NCI-H1092 treated with DMSO at 0.1 percent for 48 hours (cell line): ENCODE results near the gene ITPKB.
"Not testable (repeated sequence)": the region's sequence is repeated elsewhere in the genome, so short reads cannot be mapped to it uniquely, and the experiment has no call there.

ENCODE experiments used
- DNase-seq: peaks from one replicate; lab custom pipeline; 2025; lab: John Stamatoyannopoulos, UW

ITPKB gene

DNA sequence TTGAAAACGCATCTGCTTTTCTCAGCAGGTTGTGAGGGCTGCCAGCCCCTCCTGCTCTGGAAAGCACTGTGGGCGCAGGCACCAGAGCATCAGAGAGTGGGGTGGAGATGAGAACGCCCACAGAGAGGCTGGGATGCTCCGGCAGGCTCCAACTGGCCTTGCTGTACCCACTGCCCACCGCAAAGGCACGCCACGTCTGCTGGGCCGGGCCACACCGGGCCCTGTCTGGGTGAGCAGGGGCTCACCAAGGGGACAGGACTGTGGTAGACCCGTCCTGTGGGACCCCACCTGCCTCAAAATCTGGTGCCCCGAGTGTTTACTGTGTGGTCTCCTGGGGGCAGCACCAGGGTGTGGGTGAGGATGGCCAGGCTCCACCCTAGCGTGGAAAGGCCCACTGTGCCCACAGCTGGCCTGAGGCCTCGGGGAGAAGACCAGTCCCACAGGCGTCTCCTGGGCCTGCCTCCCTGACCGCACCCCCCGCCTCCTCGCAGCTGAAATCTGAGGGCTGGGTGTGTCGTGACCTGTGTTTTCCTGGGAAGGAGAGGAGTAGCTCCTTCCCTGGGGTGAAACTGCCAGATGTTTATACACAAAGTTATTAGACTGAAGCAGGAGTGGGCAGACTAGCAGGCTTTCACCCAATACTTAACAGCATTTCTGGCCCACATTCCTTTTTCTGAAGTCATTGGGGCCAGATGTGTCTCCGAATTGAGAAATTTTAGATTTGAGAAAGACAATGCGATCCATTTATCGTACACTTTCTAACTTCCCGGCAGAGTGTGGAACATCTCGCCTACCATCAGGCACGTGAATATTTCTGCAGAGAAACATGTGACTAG lies 136.7 kb downstream of the ITPKB start:
- DNase-seq = no peak

DNA sequence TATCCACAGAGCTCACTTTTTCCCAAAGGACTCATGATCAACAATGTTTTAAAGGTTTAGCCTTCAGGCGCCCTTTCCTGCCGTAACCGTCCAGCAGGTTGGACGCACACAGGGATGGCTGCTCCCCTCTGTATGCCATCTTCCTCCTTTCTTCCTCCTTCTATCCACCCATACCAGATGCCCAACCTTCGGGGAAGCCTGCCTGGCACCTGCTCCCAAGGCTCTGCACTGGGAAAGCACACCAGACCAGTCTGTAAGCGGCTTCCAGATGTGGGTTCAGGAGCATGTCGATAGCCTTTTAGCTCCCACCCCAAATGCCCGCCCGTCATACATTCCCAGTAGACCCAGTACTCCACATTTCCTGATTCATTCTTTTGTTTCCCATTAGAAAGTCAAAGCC lies 137.6 kb downstream of the ITPKB start:
- no peak for DNase-seq

DNA sequence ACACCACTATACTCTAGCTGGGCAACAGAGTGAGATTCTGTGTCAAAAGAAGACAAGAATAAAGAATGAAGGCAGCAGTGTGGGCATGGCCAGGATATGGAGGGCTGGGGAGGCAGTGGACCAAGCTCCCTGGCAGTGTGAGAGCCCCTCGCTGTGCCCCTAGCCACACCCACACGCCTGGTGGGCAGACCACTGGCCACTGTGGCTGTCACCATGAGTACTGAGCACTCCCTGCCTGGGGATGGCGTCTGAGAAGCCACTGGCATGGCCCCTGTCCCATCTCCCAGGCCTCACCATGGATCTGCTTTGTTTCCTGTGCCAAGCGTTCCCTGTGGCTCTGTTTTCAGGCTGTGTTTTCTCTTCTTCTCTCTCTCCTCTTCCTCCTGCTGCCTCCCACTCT lies 138.8 kb downstream of the ITPKB start:
- no peak for DNase-seq

DNA sequence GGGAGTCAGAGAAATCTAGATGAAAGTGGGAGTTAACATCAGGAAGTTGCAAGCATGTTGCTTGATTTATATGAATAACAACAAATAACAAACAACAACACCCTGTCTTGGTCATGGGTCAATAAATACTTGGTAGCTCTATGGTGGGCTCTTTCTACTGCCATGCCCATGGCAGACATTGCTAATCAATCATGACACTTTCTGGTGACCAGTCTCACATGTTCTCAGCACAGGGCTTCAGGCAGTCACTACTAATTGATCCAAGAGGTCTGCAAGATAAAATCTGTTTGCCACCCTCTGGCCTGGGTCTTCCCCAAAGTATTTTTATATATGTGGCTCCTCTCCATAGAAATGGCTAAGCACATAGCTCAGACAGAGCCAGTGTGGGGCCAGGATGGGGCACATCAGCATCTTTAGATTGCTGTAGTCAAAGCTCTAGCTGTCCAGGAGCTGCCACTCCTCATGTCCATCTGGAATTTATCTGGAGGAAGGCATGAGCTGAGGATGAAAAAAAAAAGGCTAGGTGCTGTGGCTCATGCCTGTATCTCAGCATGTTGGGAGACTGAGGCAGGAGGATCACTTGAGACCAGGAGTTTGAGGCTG lies 139.3 kb downstream of the ITPKB start:
- DNase-seq = no peak

DNA sequence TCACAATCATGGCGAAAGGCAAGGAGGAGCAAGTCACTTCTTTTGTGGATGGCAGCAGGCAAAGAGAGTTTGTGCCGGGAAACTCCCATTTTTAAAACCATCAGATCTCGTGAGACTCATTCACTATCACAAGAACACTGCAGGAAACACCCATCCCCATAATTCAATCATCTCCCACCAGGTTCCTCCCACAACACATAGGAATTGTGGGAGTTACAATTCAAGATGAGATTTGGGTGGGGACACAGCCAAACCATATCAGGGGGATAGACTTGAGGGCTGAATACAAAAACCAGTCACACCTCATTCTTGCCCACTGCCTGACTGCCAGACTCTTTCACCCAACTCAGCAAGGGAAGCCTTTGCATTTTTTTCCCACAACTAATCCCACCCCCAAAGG lies 140.1 kb downstream of the ITPKB start:
- not testable (repeated sequence) for DNase-seq

DNA sequence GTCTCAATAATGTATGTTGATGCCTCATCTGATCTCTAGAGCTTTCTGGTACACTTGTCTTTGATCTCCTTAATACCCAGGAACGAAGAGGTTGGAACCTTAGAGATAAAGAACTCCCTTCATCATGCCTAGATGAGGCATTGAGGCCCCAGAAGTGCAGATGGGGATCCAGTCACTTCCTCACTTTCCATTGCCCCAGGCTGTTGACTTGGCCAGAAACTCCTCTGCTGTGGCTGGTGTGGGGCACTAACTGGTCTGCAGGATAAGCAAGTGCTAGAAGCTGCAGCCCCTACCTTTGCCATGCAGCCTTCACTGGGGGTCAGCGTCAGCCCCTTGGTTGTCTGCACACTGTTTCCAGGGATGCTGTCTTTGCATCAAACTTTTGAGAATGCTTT lies 140.6 kb downstream of the ITPKB start:
- no peak for DNase-seq

DNA sequence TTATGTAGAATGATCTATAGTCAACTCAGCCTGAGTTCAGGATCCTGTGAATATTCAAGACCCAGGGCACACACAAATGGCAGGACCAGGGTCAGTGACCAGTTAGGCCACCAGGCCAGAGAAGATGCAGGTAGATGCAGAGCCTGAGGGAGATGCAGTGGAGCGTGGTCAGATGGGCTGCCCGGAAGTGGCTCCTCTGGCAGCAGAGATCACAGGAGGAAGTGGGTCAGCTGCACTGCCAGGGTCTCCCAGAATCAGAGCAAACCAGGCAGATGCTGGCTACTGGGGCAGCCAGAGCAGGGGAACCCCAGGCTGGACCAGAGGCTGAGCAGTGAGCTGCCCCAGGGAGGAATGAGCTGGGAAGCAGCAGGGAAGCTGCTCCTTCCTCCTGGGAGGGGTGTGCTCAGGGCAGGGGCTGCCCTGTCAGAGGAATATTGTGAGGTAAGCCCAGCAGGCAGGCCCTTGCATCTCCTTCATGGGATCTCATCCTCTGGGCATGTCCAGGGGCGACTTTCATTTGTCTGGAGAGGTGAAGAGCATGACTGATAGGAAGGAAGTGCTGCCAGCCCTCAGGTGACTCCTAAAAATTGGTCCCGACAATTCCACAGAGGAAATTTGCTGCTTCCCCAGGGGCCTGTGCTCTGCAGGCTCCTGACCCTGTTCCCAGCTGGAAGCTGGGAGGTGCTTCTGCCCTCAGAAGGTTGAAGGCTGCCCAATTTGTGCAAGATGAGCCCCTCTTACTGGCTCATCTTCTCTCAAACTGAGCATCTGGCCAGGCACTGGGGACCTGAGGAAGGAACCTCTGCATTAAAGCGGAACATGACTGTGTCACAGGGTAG lies 141.2 kb downstream of the ITPKB start:
- no peak for DNase-seq

DNA sequence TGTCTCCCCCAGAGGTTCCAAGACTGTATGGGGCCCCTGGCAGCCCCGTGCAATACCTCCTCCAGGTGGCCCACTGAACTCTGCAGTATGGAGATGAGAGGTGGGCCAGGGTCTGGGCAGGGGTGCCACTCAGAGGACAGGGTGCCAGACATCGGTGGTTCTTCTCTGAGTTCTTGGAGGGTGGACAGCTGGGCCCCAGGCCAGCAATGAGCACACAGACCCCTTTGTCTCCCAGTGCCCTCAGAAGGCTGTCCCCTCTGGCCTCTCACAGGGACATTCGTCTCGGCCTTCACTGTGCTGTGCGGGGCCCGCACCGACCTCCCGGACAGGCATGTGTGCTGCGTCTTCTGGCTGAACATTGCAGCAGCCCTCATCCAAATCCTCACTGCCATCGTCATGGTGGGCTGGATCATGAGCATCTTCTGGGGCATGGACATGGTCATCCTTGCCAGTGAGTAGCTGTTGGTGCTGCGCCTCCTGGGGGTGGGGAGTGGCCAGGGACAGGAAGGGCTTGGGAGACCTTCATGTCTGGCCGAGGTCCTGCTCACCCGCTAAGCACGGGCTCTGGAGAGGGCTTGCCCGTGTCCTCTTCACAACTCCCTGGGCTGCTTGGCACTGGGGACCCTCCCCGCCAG lies 142.4 kb downstream of the ITPKB start:
- no peak for DNase-seq

DNA sequence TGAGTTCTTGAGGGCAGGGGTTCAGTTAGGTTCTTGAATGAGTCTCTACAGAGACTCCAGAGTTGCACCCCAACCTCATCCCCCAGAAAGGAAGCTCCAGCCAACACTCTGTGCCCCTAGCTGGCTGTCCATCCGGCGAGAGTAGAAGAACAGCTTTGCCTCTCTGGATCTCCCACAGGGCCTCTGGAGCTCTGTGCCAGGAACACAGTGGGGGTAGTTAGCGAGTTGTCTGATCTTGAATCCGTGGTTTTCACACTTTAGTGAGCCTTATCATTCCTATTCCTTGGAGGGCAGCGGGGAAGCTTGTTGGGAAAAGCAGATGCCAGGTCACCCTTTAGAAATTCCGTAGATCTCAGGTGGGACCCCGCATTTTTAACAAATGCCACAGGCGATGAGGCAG lies 145.5 kb downstream of the ITPKB start:
- no peak for DNase-seq

DNA sequence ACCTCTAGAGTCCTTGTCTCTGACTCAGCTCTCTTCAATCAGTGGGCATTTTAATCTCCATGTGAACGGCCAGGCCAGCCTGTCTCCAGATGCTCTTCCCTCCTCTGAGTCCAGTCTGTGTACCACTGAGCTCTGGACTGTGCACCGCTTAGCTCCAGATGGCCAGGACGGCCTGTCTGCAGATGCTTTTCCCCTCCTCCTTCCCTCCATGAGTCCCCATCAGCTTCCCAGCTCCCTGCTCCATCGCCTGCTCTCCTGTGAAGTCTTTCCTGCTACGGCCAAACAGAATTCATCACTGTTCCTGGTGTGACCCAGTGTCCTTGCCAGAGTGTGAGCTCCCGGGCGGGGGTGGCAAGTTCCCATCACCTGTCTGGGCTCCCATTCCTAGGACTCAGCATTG lies 148.5 kb downstream of the ITPKB start:
- DNase-seq = no peak

DNA sequence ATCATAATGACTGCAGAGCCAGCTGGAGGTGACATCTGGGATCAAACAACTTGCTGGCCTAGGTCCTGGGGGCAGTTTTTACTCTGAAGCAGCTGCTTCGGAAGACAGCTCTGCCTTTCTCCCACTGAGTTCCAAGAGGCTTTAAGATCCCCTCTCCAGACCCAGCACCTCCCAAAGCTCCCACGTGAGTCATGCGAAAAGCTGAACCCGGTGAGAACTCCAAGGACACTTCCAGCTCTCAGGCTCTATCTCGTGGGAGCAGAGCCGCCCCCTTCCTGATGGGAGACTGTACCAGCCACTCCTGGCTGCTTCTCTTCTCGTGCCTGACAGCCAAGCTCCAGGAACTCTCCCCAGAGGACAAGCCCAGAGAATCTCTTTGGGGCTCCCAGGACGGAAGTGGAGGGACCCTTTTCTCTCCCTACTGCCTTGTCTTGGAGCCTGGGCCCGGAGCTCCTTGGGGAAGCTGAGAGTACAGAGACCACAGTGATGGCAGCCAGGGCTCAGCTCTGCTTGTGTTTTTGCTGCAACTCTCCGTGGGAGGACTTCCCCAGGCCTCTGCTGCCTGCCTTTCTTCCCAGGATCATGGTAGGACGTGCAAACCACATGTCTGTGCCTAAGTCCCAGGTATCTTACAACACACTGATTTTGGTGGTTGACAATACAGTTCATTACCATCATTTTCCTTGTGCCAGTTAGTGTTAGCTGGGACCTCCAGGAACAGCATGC lies 149.9 kb downstream of the ITPKB start:
- DNase-seq = no peak

DNA sequence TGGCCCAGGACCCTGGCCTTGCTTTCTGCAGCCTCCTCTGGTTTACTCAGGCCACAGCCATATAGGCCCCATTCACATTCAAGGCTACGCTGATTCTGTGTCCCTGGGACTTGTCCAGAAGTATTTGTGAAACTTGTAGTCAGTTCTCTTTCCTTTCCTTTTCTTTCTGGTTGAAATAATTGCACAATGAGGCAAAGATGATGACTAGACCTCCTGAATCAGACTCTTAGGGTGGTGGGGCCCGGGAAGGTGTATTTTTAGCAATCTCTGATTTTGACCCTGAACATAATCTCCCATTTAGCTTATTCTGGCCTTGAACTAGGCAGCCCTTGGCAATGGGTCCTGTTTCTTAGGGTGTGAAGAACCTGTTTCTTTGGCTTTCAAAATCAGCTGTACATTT lies 150.6 kb downstream of the ITPKB start:
- no peak for DNase-seq

DNA sequence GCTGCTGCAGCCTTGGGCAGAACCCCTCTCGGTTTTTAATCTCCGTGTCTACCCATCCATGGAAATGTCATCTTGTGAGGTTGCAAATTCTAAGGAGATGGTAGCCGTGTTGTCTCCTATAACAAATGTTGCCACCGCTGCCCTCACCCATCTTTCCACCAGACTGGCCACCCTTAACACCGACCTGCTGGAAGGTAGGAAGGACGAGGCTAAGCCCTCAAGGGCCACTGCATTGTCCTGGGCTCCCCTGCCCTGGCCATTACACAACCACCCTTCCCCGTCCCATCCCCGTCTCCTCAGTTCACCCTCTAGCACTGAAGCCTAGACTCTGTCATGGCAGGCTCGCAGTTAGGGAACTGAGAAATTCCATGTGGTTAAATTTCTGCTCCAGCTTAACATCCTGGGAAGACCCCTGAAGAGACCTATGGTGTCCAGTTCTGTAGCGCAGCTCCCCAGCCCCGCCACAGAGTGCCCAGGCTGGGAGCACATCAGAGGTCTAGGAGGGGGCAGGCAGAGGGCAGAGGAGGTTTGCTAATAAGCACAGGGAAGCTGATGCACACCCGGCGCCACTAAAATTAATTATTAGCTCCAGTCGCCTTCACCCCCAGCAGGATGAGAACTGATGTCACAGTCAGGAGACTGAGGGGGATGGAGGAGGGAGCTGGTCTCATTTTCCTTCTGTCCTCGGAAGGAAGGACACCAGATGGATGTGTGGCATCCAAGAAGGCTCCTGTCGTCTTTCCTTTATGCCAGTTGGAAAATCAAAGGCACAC lies 152.2 kb downstream of the ITPKB start:
- DNase-seq = no peak

DNA sequence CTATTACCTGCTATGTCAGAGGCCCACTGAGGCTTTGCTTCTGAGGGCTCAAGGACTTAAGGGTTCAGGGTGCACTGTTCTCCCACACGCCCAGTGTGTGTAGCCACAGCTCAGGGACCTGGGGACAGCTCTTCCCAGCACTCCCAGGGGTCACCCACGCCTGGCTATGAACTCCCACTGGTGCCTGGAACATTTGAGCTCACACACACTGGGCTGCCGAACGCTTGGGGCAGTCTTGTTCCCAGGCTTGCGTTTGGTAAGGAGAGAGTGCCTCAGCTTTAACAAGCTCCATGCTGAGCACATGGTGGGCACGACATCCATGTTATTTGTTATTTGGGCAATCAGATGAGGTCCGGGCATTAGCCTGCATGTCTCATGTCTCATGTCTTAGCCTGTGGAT lies 153.0 kb downstream of the ITPKB start:
- DNase-seq = no peak

DNA sequence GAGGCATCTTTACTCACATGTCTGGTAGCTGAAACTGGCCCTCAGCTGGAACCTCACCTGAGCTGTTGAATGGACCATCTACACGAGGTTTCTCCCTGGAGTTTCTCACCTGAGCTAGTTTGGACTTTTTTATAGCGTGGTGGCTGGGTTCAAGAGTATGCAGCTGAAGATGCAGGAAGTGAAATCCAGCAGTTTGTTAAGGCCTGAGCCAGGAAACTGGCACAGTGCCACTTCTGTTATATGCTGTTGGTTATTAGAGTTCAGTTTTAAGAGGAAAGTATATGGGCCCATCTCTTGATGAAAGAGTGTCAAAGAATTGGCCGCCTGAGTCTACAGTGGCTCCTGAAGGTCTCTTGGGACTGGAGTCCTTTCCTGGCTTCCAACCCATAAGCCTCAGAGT lies 154.9 kb downstream of the ITPKB start:
- no peak for DNase-seq

DNA sequence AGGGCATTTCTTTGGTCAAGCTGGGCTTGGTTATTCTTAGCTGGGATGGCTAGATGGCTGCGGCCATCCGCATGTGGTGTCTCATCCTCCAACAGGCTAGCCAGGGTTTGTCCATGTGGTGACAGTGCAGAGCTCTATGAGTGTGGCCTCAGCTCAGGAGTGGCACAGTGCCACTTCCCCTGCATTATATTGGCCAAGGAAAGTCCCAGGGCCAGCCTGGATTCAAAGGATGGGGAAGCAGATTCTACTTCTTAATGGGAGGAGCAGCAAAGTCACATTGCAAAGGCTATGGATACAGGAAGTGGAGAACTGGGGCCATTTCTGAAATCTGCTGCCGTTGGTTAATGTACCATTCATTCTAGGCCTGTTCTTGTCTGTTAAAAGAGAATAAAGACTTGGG lies 156.1 kb downstream of the ITPKB start:
- no peak for DNase-seq
